GM18951 (cell line): Measurements from ENCODE around the gene MAP4K2.

Source experiments
- POLR2A ChIP-seq: IDR thresholded peaks from 4 replicates; pipeline ENCODE4 v1.6.1; 2011; ENCODE audit warnings: mild to moderate bottlenecking; ENCODE audit not compliant: insufficient read length, insufficient read depth; ENCODE audit errors: extremely low read depth
- in situ Hi-C: fragments of 300-500 bp; cut with MboI; formaldehyde crosslinking; loops from one replicate; pipeline ENCODE4 v1.12.0; 2022; ENCODE audit warnings: low sequenced_read_pairs, mixed read lengths, inconsistent platforms; ENCODE audit not compliant: unreplicated experiment

The MAP4K2 gene

DNA sequence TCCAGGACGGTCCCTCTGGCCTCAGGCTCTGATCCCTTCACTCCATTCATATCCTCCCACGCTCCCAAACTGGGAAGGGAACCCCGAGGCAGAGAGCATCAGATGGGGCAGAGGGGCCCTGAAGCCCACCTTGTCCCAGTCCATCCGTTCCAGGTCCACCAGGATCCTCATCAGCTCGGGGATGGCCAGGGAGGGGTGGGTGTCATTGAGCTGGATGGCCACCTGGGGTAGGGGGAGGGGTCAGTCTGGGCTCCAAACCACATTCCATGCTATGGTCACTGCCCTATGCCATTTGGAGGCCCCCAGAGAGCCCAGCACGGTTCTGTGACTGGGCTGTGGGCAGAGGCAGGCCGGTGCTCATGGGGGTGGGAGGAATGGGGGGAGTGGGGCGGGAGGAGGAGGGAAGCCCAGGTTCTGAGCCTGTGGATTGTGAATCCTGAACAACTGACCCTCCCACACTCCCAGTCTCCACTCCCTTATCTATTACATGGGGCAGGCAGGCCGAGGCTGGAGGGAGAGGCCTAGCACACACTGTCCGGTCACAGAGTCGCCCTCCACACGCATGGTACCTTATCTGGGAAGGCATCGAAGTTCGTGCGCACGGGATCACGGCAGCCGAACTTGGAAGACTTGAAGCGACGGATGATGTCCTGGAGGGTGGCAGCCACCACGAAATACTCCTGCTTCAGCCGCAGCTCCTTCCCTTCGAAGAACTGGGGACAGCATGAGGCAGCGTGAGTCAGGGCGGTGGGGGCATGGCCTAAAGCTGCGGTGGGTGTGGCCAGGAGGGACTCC is 48.7 kb downstream of the MAP4K2 start:
- in situ Hi-C loops: no loop called here
- TF ChIP-seq POLR2A: no peak

DNA sequence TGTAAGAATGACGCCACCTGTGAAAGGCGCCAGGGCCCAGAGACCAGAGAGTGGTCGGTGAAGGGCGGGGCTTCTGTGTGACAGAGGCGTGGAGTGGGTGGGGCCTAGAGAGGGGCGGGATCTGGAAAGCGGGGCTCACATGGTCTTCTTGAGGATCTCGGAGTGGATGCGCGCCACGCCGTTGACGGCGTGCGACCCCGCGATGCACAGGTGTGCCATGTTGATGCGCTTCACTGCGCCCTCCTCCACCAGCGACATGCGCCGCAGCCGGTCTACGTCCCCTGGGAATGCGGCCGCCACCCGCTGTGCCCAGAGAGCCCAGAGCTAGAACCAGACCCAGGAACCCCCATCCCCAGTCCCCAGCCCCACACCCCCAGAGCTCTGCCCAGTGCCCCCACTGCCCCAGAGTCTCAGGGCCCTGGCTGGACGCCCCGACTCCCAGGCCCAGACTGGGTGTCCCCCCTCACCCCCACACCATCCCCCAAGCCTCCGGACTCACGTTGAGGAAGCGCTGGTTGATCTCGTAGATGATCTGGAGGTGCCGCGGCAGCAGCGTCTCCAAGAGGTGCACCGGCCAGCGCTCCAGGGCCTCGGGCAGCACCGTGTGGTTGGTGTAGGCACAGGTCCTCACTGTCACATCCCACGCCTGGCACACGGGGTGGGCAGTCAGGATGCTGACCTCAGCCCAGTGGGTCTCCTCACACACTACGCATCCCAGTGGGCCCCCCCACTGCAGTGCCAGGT is 49.5 kb downstream of the MAP4K2 start:
- in situ Hi-C loops: no loop called here
- no peak for TF ChIP-seq POLR2A

DNA sequence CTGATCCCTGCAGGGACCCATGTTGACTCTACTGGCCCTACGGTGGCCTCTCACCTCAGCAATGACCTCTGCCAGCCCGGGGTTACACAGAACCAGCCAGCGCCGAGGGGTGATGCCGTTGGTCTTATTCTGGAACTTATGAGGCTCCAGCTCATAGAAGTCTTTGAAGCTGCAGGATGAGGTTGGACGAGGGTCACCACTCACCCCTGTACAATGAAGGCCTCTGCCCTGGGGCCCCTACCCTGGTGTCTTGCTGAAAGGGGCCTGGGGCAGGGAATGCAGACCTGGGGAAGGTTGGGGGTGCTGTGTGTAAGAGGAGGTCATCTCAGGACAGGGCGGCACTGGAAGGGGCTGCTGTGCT is 50.0 kb downstream of the MAP4K2 start:
- TF ChIP-seq POLR2A: no peak
- in situ Hi-C loops: no loop called here

DNA sequence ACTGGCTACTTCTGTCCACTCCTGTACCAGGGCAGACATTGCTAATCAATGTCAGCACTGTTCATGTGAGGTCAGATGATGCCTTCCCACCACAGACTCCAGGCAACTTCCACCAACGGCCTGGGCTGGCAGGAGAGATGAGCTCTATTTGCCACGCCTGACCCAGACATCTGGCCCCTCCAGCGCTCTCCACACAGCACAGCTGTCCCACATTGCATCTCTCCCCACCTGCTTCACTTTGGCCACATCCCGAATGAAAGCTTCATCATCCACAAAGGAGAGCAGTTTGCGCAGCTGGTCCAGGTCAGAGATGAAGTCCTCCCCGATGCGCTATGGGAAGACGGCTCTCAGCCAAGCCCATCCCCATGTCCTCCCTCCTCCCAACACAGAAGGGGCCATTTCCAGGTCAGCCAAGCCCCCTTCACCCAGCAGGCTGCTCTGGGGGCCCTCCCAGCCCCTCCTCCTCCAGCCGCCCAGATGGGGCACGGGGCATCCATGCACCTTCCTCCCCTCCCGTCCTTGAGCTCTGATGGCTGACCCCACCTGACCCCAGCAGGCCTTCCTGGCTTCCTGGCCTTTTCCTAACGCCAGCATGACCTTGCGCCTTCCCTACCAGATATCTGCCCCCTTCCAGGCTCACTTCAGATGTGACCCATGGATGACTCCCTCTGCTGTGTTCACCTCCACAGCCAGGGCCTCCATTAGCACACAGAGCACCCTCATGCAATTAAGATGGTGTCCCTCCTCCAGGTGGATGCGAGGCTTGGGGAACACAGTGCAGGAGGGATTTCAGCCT is 50.6 kb downstream of the MAP4K2 start:
- in situ Hi-C loops: no loop called here
- TF ChIP-seq POLR2A: no peak

DNA sequence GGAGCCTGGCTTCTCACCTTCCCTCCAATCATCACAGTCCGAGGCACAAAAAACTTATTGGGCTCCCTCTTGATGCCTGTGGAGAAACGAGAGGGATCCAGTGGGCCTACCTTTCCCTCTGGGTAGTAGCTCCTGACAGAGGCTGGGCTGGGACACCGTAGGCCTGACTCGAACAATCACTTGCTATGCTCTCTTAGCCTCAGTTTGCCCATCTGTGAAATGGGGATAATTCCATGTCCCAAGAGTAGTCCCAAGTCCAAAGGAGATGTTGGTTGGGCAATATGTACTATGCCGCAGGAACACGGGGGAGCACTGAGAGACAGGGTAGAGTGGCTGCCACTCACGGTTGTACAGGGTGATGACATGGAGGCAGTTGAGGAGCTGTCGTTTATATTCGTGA is 51.4 kb downstream of the MAP4K2 start:
- TF ChIP-seq POLR2A: no peak
- in situ Hi-C loops: no loop called here

DNA sequence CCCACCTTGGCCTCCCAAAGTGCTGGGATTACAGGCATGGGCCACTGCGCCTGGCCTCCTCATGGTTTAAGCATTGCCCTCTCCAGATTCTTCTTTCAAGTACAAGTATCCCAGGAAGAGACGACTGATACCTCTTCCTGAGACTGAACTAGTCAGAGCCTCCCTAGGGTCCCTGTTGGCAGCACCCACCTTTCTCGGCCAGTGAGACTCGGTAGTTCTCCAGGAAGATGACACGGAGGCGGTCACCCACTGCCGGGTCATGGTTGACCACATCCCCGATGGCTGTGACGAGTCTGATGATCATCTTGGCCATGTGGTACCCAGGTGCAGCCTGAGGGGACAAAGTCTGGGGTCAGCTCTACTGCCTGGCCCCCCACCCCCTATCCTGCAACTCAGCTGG is 51.9 kb downstream of the MAP4K2 start:
- TF ChIP-seq POLR2A: no peak
- in situ Hi-C loops: no loop called here

DNA sequence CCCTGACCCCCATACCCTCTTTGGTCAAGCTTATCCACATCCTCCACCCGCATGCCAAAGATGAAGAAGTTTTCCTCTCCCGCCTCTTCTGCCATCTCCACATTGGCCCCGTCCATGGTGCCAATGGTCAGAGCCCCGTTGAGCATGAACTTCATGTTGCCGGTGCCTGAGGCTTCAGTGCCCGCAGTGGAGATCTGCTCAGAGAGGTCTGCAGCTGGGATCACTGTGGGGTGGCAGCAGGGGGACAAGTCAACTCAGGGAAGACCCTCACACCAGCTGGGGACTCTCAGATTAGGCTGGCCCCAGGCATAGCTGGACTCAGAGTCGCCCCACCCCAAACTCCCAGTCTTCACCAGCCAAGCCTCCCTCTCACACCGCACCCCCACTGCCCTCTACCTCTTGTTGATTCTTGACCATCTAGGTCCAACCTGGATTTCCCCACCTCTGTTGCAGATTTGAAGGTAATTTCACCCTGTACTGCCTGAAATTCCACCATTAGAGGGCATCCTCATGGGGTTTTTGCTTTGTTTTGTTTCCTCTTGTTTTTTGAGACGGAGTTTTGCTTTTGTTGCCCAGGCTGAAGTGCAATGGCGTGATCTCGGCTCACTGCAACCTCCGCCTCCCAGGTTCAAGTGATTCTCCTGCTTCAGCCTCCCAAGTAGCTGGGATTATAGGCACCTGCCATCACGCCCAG is 52.5 kb downstream of the MAP4K2 start:
- in situ Hi-C loops: no loop called here
- TF ChIP-seq POLR2A: no peak

DNA sequence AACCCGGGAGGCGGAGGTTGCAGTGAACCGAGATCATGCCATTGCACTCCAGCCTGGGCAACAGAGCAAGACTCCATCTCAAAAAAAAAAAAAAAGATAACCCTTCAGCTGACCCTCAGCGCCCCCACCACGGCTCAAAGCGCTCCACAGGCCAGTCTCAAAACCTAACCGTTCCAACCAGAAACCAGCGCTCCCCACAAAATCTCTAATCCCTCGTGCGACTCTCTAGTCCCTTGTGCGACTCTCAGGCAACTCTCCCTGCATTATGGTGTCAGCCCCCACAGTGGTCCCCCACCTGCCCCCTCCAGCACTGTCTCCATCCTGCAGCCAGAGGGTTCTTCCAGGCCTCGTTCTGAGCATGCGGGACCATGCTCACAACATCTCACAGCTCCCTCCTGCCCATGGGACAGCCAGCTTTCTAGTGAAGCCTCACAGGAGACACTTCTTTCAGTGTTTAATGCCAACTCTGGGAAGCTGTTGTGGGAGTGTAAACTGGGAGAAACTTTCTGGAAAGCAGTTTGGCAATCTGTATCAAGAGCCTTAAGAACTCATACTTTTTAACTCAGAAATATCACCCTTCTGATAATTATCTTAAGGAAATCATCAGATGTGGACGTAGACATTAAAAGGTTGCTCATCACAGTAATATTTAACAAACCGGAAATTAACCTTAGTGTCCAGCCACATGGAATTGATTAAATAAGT is 54.9 kb downstream of the MAP4K2 start:
- in situ Hi-C loops: no loop called here
- TF ChIP-seq POLR2A: no peak

DNA sequence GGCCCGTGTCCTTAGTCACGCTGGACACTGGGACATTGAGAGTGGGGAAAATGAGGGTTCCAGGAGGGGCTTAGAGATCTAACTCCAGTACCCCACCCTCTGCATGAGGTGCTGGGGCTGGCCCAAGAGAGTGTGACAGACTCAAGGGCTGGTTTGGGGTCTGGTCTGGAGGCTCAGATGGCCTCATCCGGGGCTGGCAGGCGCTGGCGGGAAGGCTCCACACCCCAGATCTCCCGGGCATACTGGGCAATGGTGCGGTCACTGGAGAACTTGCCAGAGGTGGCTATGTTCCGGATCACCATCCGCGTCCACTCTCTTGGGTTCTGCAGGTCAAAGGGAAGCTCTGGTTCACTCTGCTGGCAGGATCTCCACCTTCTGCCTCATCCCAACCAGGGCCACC is 56.5 kb downstream of the MAP4K2 start:
- in situ Hi-C loops: no loop called here

DNA sequence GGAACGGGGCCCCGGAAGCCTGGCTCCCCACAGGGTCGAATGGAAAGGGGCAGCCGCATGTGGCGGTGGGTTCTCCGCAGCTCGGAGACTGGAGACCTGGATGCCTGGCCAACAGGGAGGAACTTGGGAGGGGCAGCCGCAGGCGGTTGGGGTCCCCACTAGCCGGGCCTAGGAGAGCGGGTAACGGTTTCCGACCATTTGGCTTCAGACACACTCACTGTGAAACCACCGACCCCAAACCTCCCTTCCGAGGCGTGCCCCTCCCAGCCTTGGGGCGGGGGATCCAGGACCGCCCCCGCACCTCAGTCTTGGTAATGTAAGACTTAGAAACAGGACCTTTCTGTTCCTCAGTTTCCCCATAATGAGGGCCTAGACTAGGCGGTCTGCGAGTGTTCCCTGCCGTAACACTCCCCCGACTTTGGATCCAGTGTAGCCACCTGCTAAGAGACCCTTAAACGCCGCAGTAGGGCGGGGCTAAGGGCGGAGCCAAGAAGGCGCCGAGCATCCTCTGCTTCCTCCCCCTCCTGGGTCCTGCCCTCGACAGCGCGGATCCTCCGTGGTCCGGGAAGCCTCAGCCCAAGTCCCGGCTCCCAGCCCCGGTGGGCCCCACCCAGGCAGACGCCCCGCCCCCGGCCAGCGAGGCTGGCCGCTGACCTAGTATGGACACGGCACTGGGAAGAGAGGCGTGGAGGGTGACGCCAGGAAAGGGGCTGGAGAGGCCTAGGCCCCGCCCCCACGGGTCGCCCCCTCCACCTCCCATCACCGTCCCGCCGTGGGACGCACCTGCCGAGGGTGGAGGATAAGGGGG is 57.3 kb downstream of the MAP4K2 start:
- peak; percentile 48 for TF ChIP-seq POLR2A
- in situ Hi-C loops: no loop called here

More for the DNA sequence above, 56.5 kb downstream of the MAP4K2 start:
- TF ChIP-seq POLR2A: no peak

DNA sequence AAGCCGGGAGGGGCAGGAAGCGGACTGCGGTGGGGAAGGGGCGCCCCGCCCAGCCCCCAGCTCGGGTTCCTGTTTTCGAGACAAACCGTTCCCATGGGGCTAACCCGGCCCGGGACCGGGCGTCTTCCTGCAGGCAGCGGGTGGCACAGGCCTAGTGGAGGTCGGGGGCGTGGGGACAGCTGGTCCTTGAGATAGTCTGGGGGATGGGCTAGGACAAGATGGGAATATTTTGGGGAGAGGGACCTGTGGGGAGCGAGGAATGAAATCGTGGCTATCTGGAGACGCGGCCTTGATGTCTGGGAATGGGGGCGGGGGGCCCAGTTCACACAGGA is 57.9 kb downstream of the MAP4K2 start:
- in situ Hi-C loops: no loop called here
- no peak for TF ChIP-seq POLR2A
